Lower lobe of right lung (tissue), 2 donors: ENCODE data around the gene SEMA7A. TPM values are rescaled to one million over a fixed set of nuclear protein-coding genes. Genes with fewer than 3 reads are reported as not detected.

ENCODE experiments used
- ATAC-seq, 2 donors: fragments of 200-7000 bp; cut with Tn5 transposase; one replicate each; pipeline ENCODE4 v1.9.1; 2020 to 2022; ENCODE audit warnings: mild to moderate bottlenecking in 2 of 2, moderate library complexity in 2 of 2
- DNase-seq: peaks from one replicate; pipeline ENCODE4 v3.0.0-alpha.2; 2020
- H3K27ac ChIP-seq: fragments of 200-600 bp; one replicate; pipeline ENCODE4 v1.8.0; 2022
- H3K27me3 ChIP-seq: fragments of 200-600 bp; one replicate; pipeline ENCODE4 v1.8.0; 2022; ENCODE audit warnings: low read depth
- H3K36me3 ChIP-seq: fragments of 200-600 bp; one replicate; pipeline ENCODE4 v1.8.0; 2022; ENCODE audit warnings: mild to moderate bottlenecking
- H3K4me1 ChIP-seq: fragments of 200-600 bp; one replicate; pipeline ENCODE4 v1.8.0; 2022
- H3K4me3 ChIP-seq: fragments of 200-600 bp; one replicate; pipeline ENCODE4 v1.8.0; 2022; ENCODE audit warnings: mild to moderate bottlenecking
- H3K9me3 ChIP-seq: fragments of 200-600 bp; one replicate; pipeline ENCODE4 v1.8.0; 2022
- intact Hi-C: fragments of 100-400 bp; cut with DNase I; formaldehyde crosslinking; loops from one replicate; pipeline ENCODE4 v1.11.0; 2022
- total RNA-seq: library from RNA; stranded (reverse); fragmentation: NEBNext Ultra II Directional; extraction: Animal tissue kit (Norgen Biotek cat#: 25700); gene quantifications from one replicate; pipeline ENCODE4 v1.2.1, GENCODE V29; 2021
- TF ChIP-seq, protein P1 (sequence below): fragments of 200-600 bp; IDR thresholded peaks from one replicate; pipeline ENCODE4 v1.8.0; 2022; ENCODE audit warnings: antibody characterized with exemption, mild to moderate bottlenecking
- donor health status: DM: no; HTN: yes; CAD: no; lungs with severe emphysema.

SEMA7A gene
- total RNA-seq, 1 donor from 2014 or later = 4.6 TPM

DNA sequence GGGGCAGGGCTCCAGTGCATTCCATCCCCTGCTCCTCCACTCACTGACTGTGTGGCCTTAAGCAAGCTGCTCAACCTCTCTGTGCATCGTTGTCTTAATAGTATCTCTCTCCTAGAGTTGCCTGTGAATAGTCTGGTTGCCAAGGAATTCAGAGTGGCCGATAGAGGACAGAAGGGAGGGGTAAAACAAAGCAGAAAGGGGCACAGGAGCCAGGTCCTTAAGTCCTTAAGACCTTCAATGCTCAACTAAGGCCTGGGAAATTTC, 52.6 kb downstream of the SEMA7A start:
- ATAC-seq = no peak
- peaks cover 33% of the 10 kb centered on the region for H3K4me1 ChIP-seq
- no peaks in the 10 kb centered on the region for H3K27me3 ChIP-seq
- H3K9me3 ChIP-seq = no peaks in the 10 kb centered on the region
- no peak overlapping the region for H3K4me3 ChIP-seq
- no peak overlapping the region for H3K27ac ChIP-seq
- intact Hi-C loops = loop anchor here (5.0 kb wide), 1 partner anchor 56 kb away; no protein-coding TSS in a partner anchor
- DNase-seq = no peak
- TF ChIP-seq, protein P1, sequence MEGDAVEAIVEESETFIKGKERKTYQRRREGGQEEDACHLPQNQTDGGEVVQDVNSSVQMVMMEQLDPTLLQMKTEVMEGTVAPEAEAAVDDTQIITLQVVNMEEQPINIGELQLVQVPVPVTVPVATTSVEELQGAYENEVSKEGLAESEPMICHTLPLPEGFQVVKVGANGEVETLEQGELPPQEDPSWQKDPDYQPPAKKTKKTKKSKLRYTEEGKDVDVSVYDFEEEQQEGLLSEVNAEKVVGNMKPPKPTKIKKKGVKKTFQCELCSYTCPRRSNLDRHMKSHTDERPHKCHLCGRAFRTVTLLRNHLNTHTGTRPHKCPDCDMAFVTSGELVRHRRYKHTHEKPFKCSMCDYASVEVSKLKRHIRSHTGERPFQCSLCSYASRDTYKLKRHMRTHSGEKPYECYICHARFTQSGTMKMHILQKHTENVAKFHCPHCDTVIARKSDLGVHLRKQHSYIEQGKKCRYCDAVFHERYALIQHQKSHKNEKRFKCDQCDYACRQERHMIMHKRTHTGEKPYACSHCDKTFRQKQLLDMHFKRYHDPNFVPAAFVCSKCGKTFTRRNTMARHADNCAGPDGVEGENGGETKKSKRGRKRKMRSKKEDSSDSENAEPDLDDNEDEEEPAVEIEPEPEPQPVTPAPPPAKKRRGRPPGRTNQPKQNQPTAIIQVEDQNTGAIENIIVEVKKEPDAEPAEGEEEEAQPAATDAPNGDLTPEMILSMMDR = no peak
- no peaks in the 10 kb centered on the region for H3K36me3 ChIP-seq

DNA sequence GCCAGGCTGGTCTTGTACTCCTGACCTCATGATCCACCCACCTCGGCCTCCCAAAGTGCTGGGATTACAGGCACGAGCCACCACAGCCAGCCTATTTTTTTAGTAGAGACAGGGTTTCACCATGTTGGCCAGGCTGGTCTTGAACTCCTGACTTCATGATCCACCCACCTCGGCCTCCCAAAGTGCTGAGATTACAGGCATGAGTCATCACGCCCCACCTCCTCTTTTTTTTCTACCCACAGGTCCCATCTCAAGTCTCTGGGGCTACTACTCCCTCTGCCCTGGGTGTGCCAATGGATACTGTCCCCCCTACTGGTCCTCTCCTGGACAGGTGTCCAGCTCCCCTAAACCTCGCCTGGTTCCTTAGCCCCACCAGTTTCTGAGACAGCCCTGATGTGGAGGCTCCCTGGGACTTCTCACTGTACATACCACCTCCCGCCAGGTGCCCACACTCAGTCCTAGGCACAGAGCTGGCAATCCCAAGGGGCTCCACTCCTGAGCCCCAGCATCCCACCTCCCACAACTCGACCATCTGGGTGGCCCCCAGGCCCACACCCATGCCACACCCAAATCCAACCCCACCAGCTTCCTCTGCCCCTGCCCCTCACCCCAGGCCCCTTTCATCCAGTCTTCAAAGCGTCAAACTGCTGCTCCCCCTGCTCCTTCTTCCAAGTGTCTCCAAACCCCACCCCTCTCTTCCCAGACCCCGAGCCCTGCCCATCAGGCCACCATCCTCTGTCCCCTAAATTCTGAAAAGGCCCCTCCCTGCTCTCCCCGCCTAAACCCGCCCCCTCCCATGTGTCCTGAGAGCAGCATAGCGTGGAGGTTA, 53.2 kb downstream of the SEMA7A start:
- TF ChIP-seq, protein P1 = no peak
- peaks cover 27% of the 10 kb centered on the region for H3K4me1 ChIP-seq
- H3K27ac ChIP-seq = no peak overlapping the region
- no peaks in the 10 kb centered on the region for H3K36me3 ChIP-seq
- no peak for ATAC-seq
- DNase-seq = no peak
- H3K27me3 ChIP-seq = no peaks in the 10 kb centered on the region
- H3K9me3 ChIP-seq = no peaks in the 10 kb centered on the region
- no peak overlapping the region for H3K4me3 ChIP-seq
- intact Hi-C loops = loop anchor here (5.0 kb wide), 1 partner anchor 57 kb away; no protein-coding TSS in a partner anchor

DNA sequence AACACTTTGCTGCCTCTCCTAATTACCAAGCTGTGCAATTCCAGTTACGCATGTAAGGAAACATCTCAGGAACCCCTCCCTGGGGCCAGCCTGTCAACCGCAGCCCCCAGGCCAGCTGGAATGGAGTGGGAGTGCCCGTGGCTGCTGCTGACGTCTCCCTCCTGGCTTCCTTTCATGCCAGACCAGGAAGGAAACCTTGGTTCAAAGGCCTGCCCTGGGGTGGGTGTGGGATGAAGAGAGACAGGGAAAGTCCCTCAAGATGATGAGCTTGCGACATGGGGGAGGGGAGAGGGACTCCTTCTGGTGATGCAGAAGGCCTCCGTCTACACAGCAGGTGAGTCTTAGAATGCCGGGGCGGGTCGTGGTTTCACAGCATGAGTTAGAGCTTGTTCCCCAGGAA, 54.9 kb downstream of the SEMA7A start:
- H3K4me1 ChIP-seq = peaks cover 23% of the 10 kb centered on the region
- intact Hi-C loops = no loop called here
- H3K36me3 ChIP-seq = no peaks in the 10 kb centered on the region
- H3K27ac ChIP-seq = no peak overlapping the region
- H3K27me3 ChIP-seq = no peaks in the 10 kb centered on the region
- TF ChIP-seq, protein P1 = no peak
- DNase-seq (no peak), ATAC-seq (no peak)
- H3K4me3 ChIP-seq = no peak overlapping the region
- H3K9me3 ChIP-seq = no peaks in the 10 kb centered on the region

DNA sequence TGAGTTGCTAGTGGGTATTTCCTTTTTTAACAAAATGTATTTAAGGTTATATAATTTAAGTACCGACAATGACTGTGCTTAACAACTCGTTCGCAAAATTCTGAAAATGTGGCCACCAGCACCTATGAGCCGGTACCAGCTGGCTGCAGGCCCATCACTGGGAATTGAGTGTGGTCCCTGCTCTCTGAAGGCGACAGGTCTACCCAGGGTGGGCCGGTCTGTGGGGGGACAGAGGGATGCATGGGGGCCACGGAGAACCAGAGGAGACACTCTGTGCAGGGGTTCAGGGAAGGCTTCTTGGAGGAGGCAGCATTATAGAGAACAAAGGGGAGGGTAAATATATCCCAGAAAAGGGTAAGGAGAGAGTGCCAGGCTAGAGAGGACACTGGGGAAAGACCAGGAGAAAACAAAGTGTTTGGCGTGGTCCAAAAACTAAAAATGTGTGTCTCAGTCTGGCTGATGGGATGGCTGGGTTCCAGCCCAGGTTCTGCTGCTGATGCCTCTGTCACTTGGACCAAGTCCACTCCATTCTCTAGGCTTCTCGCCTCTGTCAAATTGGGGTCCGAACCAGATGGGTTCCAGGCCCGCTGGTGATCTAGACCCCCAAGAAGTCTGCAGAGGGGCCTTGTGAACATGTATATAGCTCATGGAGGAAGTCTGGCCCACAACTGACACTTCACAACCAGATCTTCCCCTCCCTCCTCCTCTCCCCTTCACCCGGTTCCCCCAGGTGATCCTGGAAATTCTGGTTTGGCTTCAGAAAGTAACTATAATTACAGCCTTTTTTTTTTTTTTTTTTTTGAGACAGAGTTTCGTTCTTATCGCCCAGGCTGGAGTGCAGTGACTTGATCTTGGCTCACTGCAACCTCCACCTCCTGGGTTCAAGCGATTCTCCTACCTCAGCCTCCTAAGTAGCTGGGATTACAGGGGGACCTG, 55.7 kb downstream of the SEMA7A start:
- intact Hi-C loops = no loop called here
- TF ChIP-seq, protein P1 = no peak
- H3K4me3 ChIP-seq = no peak overlapping the region
- H3K9me3 ChIP-seq = no peaks in the 10 kb centered on the region
- no peaks in the 10 kb centered on the region for H3K36me3 ChIP-seq
- H3K27ac ChIP-seq = no peak overlapping the region
- peaks cover 3% of the 10 kb centered on the region for H3K27me3 ChIP-seq
- peaks cover 26% of the 10 kb centered on the region for H3K4me1 ChIP-seq
- DNase-seq = no peak
- ATAC-seq = no peak

DNA sequence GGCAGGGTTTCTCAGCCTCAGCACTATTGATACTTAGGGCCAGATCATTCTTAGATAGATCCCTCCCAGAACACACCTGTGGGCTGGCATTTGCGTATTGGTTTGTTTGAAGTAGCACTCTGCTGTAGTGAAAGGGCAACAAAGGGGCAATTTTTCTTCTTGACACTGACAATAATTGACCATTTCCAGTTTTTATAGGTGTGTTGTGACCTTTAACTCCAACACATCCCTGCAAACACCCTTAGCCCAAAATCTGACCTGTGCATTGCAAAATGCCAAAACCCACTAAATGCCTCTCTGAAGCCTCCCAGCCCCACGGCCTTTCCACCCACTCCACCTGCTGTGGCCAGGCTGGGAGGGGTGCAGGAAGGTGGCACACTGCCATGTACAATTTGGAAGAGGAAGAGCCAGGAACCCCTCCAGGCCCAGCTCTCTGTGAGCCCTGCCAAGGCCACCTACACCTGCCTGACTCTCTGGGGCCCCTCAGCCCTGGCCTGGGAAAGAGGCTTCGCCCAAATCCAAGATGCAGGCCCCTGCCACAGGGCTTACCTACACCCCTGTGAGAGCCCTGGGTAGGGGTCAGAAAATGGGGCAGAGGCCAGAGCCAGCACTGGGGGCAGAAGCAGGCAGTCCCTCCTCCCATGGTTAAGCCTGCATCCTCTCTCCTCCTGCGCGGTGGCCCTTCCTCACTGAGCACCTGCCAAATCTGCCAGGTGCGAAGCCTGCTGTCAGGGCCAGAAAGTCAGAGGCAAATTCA, 56.8 kb downstream of the SEMA7A start:
- Histone ChIP-seq H3K9me3 (no peaks in the 10 kb centered on the region), H3K4me3 (no peak overlapping the region), H3K27me3 (peaks cover 5% of the 10 kb centered on the region), H3K27ac (no peak overlapping the region), H3K4me1 (peaks cover 18% of the 10 kb centered on the region), H3K36me3 (no peaks in the 10 kb centered on the region)
- TF ChIP-seq, protein P1 = no peak
- ATAC-seq = no peak
- intact Hi-C loops = no loop called here
- no peak for DNase-seq
